Heart left ventricle (tissue), 16 donors: ENCODE measurements around the gene HSPBP1. TPM values are rescaled to one million over a fixed set of nuclear protein-coding genes. Genes with fewer than 3 reads are reported as not detected.

Experiments
- ATAC-seq, 4 donors: fragments of 200-7000 bp; cut with Tn5 transposase; one replicate each; pipeline ENCODE4 v1.9.1; 2020 to 2022; ENCODE audit warnings: moderate library complexity in 4 of 4, mild to moderate bottlenecking in 3 of 4, moderate number of reproducible peaks in 1 of 4
- DNase-seq, 5 donors: peaks; one replicate each; pipeline ENCODE4 v3.0.0-alpha.2; 2020
- H3K27ac ChIP-seq, 12 donors: fragments of 200-600 bp; sonication (generic) in 4 of 12; one replicate each; pipeline versions ENCODE4 v1.5.0 to v1.8.0; 2016 to 2022; ENCODE audit warnings: mild to moderate bottlenecking in 2 of 12
- H3K27me3 ChIP-seq, 9 donors: fragments of 200-600 bp; sonication (generic) in 2 of 9; one replicate each; pipeline versions ENCODE4 v1.5.1 to v1.8.0; 2016 to 2022; ENCODE audit warnings: mild to moderate bottlenecking in 3 of 9
- H3K36me3 ChIP-seq, 9 donors: fragments of 200-600 bp; sonication (generic) in 2 of 9; one replicate each; pipeline versions ENCODE4 v1.5.0 to v1.8.0; 2018 to 2022; ENCODE audit warnings: mild to moderate bottlenecking in 2 of 9
- H3K4me1 ChIP-seq, 12 donors: fragments of 200-600 bp; sonication (generic) in 4 of 12; one replicate each; pipeline versions ENCODE4 v1.5.0 to v1.8.0; 2016 to 2022; ENCODE audit warnings: mild to moderate bottlenecking in 3 of 12
- H3K4me3 ChIP-seq, 12 donors: fragments of 200-600 bp; sonication (generic) in 4 of 12; one replicate each; pipeline versions ENCODE4 v1.5.0 to v1.8.0; 2017 to 2022; ENCODE audit warnings: mild to moderate bottlenecking in 9 of 12, moderate library complexity in 4 of 12
- H3K9me3 ChIP-seq, 12 donors: fragments of 200-600 bp; sonication (generic) in 4 of 12; one replicate each; pipeline versions ENCODE4 v1.5.0 to v1.8.0; 2016 to 2022; ENCODE audit warnings: mild to moderate bottlenecking in 1 of 12
- CTCF ChIP-seq, 12 donors: fragments of 200-600 bp; sonication (generic) in 4 of 12; IDR thresholded peaks; one replicate each; pipeline versions ENCODE4 v1.5.0 to v1.8.0; 2018 to 2022; ENCODE audit warnings: antibody characterized with exemption in 12 of 12, mild to moderate bottlenecking in 5 of 12
- POLR2A ChIP-seq, 2 donors: fragments of 450-650 bp; IDR thresholded peaks; one replicate each; pipeline ENCODE4 v1.6.1; 2017; ENCODE audit warnings: antibody characterized with exemption in 2 of 2, mild to moderate bottlenecking in 2 of 2, moderate library complexity in 2 of 2
- WGBS, 4 donors: extraction: QIAGEN DNeasy Blood & Tissue Kit in 2 of 4; methylation state at CpG; one replicate each; pipeline versions ENCODE4 v1.1.5 to v1.1.7; 2013 to 2018; 5-methylcytosine and 5-hydroxymethylcytosine counted together
- intact Hi-C, 10 donors: fragments of 100-400 bp; cut with DNase I; formaldehyde crosslinking; loops; one replicate each; pipeline versions ENCODE4 v1.11.1 to v1.14.2; 2022
- polyA plus RNA-seq, 2 donors: library from polyadenylated mRNA; stranded (reverse); fragments of 200-250 nt; gene quantifications; one replicate each; pipeline ENCODE4 v1.2.3, GENCODE V29; 2013
- total RNA-seq, 9 donors: library from RNA; depleted of rRNA in 2 of 9; stranded (reverse); fragments of >200 nt in 2 of 9; fragmentation: NEBNext Ultra II Directional in 3 of 9; extraction: Animal tissue kit (Norgen Biotek cat#: 25700) in 3 of 9; gene quantifications; one replicate each; pipeline versions ENCODE4 v1.1.0 to v1.2.4, GENCODE V29; 2016 to 2023
- donor health status: ischemic (EF 13 %, LVEDD 7.1; RV severe dilation, severe dysfunction).
- donor health status: healthy with polysubstance abuse.
- donor health status: DM: no; HTN: yes; CAD: no.
- donor health status: DM: no; HTN: no; CAD: no.
- donor health status: ischemic (EF 25% LVEDD 6.9; RV normal size, moderate dysfunction).
- donor health status: ischemic (EF 25% LVEDD 5.7; RV mildly dilated, moderate dysfunction).
- donor health status: healthy.
- donor health status: DM: yes; HTN: yes; CAD: no.
- donor health status: ischemic (EF 35%, LVEDD 5.7; RV mildly dilated, moderate dysfunction).
- donor health status: nonischemic (EF 11% LVEDD 7.7; RV severe dilation, severe dysfunction).
- donor health status: DM: yes; HTN: yes; CAD: no.
- donor health status: PGD.
- donor health status: ischemic (EF 29% LVEDD 5.4; RV normal size, mild dysfunction).
- donor health status: nonischemic (EF 23%, LVEDD 6.1; RV moderate dilation, normal function).

Gene HSPBP1
- total and polyA plus RNA-seq, 11 donors: 25.7 to 76.0 (median 32.9) TPM

GRCh38 chr19:55239004-55239403 lies 40.9 kb downstream of the HSPBP1 start:
- Histone ChIP-seq H3K4me1 (no peaks in the 10 kb centered on the region), H3K9me3 (no peaks in the 10 kb centered on the region), H3K27ac (no peak overlapping the region), H3K4me3 (no peak overlapping the region), H3K36me3 (peaks cover 12 to 97% (median 93%) of the 10 kb centered on the region in 9 donors), H3K27me3 (no peaks in the 10 kb centered on the region)
- TF ChIP-seq CTCF (IDR thresholded peaks at IDR 0.05) (no peak), POLR2A (IDR thresholded peaks at IDR 0.05) (no peak)
- intact Hi-C loops: no loop called here
- 94 to 100% (median 96%) methylated on average over 3 to 12 of the region's 12 CpGs for WGBS, 4 donors
- DNase-seq (peak in 1 of 5 donors; percentile 22), ATAC-seq (no peak)

DNA sequence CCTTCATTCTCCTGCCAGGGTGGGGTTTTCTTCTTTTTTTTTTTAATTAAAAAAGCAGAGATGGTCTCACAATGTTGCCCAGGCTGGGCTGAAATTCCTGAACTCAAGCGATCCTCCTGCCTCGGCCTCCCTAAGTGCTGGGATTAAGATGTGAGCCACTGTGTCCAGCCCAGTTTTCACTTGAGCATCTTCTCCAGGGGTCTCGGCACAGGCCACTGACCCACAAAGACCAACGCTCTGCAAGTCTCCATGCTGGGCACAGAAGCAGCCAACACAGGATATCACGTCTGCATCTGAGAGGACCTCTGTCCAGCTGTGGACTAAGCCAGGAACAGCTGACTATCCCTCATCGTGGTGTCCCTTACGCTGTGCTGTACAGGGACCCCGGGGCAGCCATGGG lies 41.9 kb downstream of the HSPBP1 start:
- ATAC-seq: no peak

DNA sequence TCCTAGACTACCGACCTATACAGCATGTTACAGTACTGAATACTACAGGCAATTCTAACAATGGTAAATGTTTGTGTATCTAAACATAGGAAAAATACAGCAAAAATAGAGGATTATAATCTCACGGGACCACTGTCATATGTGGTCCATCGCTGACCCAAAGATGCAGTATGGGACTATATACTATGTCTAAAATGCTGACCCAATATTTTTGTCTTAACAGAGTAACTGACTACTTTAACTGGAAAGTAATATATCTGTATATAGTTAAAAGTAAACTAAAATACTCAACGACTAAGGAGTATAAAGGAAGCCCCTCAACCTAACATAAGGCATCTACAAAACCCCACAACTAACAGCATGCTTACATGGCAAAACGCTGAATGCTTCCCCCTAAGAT lies 46.9 kb downstream of the HSPBP1 start:
- peaks cover 8 to 99% (median 84%) of the 10 kb centered on the region in 9 donors for H3K36me3 ChIP-seq

More for the DNA sequence above, 41.9 kb downstream of the HSPBP1 start:
- H3K9me3 ChIP-seq: no peaks in the 10 kb centered on the region
- H3K36me3 ChIP-seq: peaks cover 12 to 97% (median 93%) of the 10 kb centered on the region in 9 donors
- intact Hi-C loops: no loop called here
- 91 to 94% (median 92%) methylated on average over 8 of the region's 8 CpGs for WGBS, 4 donors
- no peak overlapping the region for H3K4me3 ChIP-seq
- H3K27ac ChIP-seq: no peak overlapping the region
- DNase-seq: no peak
- no peaks in the 10 kb centered on the region for H3K4me1 ChIP-seq
- TF ChIP-seq CTCF (IDR thresholded peaks at IDR 0.05) (no peak), POLR2A (IDR thresholded peaks at IDR 0.05) (no peak)
- H3K27me3 ChIP-seq: no peaks in the 10 kb centered on the region

GRCh38 chr19:55232286-55232602 lies 47.7 kb downstream of the HSPBP1 start:
- H3K4me3 ChIP-seq: no peak overlapping the region
- WGBS, 4 donors: 59 to 80% (median 73%) methylated on average over 12 of the region's 12 CpGs
- intact Hi-C loops: no loop called here
- no peaks in the 10 kb centered on the region for H3K27me3 ChIP-seq
- DNase-seq (no peak), ATAC-seq (no peak)
- H3K27ac ChIP-seq: no peak overlapping the region
- TF ChIP-seq CTCF (IDR thresholded peaks at IDR 0.05) (no peak), POLR2A (IDR thresholded peaks at IDR 0.05) (no peak)
- H3K36me3 ChIP-seq: peaks cover 8 to 97% (median 78%) of the 10 kb centered on the region in 9 donors
- peaks cover 0 to 23% (median 8%) of the 10 kb centered on the region in 12 donors for H3K4me1 ChIP-seq
- no peaks in the 10 kb centered on the region for H3K9me3 ChIP-seq

More for the DNA sequence above, 46.9 kb downstream of the HSPBP1 start:
- ATAC-seq (no peak), DNase-seq (no peak)
- Histone ChIP-seq H3K27ac (no peak overlapping the region), H3K4me1 (peaks cover 0 to 16% (median 8%) of the 10 kb centered on the region in 12 donors), H3K9me3 (no peaks in the 10 kb centered on the region), H3K4me3 (no peak overlapping the region), H3K27me3 (no peaks in the 10 kb centered on the region)
- WGBS, 4 donors: 85 to 91% (median 89%) methylated on average over 5 of the region's 5 CpGs
- intact Hi-C loops: no loop called here
- TF ChIP-seq POLR2A (IDR thresholded peaks at IDR 0.05): no peak
- TF ChIP-seq CTCF (IDR thresholded peaks at IDR 0.05): no peak
